CD4-positive, alpha-beta T cell treated with Interferon gamma for 1 hour (primary cell): ENCODE data around the gene PPM1F.
"Not testable (repeated sequence)": the region's sequence is repeated elsewhere in the genome, so short reads cannot be mapped to it uniquely, and the experiment has no call there.

Experiments
- DNase-seq: peaks from one replicate; pipeline ENCODE4 v3.0.0-alpha.2; 2020

PPM1F gene

DNA sequence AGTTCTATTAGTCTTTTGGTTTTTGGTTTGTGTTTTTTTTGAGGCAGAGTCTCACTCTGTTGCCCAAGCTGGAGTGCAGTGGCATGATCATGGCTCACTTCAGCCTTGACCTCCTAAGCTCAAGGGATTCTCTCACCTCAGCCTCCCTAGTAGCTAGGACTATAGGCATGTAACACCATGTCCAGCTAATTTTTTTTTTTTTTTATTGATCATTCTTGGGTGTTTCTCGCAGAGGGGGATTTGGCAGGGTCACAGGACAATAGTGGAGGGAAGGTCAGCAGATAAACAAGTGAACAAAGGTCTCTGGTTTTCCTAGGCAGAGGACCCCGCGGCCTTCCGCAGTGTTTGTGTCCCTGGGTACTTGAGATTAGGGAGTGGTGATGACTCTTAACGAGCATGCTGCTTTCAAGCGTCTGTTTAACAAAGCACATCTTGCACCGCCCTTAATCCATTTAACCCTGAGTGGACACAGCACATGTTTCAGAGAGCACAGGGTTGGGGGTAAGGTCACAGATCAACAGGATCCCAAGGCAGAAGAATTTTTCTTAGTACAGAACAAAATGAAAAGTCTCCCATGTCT lies 69.8 kb downstream of the PPM1F start:
- not testable (repeated sequence) for DNase-seq

DNA sequence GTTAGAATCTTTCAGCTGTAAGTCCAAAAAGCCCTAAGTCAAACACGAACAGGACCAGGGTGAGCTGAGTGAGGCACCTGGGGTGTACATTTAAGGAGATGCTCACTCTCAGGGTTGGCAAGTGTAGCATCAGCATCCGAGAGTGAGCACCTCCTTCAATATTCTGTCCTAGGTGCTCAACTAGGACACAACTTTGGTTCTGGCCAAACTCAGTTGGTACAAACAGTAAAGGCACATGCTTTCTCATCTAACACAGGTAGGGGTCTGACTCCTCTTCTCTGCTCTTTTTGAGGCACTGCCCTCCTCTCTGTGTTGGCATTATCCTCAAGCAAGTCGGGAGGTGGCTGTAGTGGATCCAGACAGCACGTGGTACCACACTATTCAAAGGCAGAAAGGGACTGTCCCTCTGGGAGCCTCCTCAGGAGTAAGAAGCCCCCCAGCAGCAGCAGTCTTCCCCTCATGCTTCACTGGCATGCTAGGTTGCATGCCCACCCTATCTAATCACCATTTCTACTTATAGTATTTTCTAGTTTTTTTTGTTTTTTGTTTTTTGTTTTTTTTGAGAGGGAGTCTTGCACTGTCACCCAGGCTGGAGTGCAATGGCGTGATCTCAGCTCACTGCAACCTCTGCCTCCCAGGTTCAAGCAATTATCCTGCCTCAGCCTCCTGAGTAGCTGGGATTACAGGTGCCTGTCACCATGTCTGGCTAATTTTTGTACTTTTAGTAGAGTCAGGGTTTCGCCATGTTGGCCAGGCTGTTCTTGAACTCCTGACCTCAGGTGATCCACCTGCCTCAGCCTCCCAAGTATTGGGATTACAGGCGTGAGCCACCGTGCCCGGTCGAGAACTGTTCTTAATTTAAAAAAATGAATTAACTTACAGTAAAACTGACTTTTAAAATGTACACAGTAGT lies 70.6 kb downstream of the PPM1F start:
- DNase-seq = no peak

DNA sequence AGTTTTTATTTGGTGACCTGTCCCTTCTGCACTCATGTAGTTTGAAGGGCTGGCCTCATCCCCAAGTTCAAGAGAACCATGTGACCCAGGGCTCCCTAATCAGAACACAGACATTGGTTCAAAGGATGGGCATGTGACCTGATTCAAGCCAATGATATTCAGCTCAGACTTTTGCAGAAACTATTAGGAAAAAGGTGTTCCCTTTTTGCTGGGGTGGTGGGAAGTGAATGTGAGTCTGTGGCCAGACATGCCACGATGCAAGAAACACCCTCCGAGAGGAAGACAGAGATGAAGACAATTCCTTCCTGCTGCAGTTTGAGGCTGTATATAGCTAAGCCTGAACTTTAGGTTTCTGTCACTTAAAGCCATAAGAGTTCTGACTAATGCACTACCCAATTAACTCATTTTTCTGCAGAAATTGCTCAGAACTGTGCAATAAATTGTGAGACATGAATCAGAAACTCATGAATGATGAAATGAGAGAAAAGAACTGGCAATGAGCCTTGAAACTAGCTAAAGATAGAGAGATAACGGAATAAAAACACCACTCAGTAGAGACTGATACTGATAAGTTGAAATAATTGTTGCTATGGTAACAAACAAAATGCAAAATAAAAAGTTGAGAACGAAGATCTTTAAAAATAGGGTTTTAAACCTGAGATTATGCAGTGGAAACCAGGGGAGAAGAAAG lies 76.0 kb downstream of the PPM1F start:
- no peak for DNase-seq

DNA sequence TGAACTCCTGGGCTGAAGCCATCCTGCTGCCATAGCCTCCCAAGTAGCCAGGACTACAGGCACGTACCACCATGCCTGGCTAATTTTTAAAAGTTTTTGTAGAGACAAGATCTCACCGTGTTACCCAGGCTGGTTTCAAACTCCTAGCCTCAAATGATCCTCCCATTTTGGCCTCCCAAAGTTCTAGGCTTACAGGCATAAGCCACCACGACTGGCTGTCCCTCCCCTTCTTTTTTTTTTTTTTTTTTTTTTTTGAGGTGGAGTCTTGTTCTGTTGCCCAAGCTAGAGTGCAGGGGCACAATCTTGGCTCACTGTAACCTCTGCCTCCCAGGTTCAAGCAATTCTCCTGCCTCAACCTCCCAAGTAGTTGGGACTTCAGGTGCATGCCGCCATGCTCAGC lies 77.7 kb downstream of the PPM1F start:
- DNase-seq = not testable (repeated sequence)

DNA sequence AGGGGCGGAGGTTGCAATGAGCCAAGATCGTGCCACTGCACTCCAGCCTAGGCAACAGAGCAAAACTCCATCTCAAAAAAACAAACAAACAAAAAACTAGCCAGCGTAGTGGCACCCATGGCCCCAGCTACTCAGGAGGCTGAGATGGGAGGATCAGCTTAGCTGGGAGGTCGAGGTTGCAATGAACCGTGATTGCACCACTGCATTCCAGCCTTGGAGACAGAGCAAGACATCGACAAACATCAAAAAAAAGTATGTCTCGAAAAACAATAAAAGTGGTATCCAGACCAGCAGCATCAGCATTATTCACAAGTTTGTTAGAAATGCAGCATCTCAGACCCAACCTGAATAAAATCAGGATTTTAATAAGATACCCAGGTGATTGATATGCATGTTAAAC lies 79.0 kb downstream of the PPM1F start:
- no peak for DNase-seq

DNA sequence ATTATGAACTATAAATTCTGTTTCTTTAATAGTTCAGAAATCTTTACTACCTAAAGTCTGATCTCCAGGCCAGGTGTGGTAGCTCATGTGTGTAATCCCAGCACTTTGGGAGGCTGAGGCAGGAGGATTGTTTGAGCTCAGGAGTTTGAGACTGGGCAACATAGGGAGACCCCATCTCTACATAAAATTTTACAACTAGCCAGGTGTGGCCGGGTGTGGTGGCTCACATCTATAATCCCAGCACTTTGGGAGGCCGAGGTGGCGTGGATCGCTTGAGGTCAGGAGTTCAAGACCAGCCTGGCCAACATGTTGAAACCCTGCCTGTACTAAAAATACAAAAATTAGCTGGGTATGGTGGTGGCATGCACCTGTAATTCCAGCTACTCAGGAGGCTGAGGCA lies 79.9 kb downstream of the PPM1F start:
- not testable (repeated sequence) for DNase-seq
